GM23338 (cell line): ENCODE results near the gene NCAPH2. TPM values are rescaled to one million over a fixed set of nuclear protein-coding genes. Genes with fewer than 3 reads are reported as not detected.

ENCODE experiments used
- ATAC-seq: fragments of 200-7000 bp; cut with Tn5 transposase; 3 replicates; pipeline ENCODE4 v1.9.1; 2020
- DNase-seq: peaks from one replicate; pipeline ENCODE4 v3.0.0-alpha.2; 2015; ENCODE audit warnings: low spot score
- H2AFZ ChIP-seq: fragments of 200-600 bp; sonication (generic); 2 replicates; pipeline ENCODE4 v1.8.0; 2016; ENCODE audit warnings: antibody characterized with exemption, mild to moderate bottlenecking, moderate library complexity
- H3F3A ChIP-seq: fragments of 200-600 bp; sonication (generic); replicated peaks from 2 replicates; pipeline ENCODE4 v1.8.0; 2017; ENCODE audit warnings: antibody characterized with exemption, mixed run types, low read depth
- H3K27ac ChIP-seq: fragments of 200-600 bp; sonication (generic); 2 replicates; pipeline ENCODE4 v1.6.1; 2016; ENCODE audit warnings: low read depth
- H3K27me3 ChIP-seq: fragments of 200-600 bp; sonication (generic); 2 replicates; pipeline ENCODE4 v1.8.0; 2016; ENCODE audit warnings: mild to moderate bottlenecking, mixed run types, moderate library complexity; ENCODE audit not compliant: insufficient read depth
- H3K36me3 ChIP-seq: fragments of 200-600 bp; sonication (generic); 2 replicates; pipeline ENCODE4 v1.8.0; 2016; ENCODE audit warnings: mild to moderate bottlenecking; ENCODE audit not compliant: insufficient read depth
- H3K4me1 ChIP-seq: fragments of 200-600 bp; sonication (generic); 2 replicates; pipeline ENCODE4 v1.8.0; 2016; ENCODE audit warnings: mild to moderate bottlenecking, moderate library complexity; ENCODE audit not compliant: insufficient read depth
- H3K4me2 ChIP-seq: fragments of 200-600 bp; sonication (generic); 2 replicates; pipeline ENCODE4 v1.7.1; 2017; ENCODE audit warnings: mixed run types
- H3K4me3 ChIP-seq: fragments of 200-600 bp; sonication (generic); 2 replicates; pipeline ENCODE4 v1.6.1; 2016; ENCODE audit warnings: mixed run types
- H3K79me2 ChIP-seq: fragments of 200-600 bp; sonication (generic); replicated peaks from 2 replicates; pipeline ENCODE4 v1.8.0; 2017; ENCODE audit warnings: mild to moderate bottlenecking; ENCODE audit not compliant: insufficient read depth
- H3K9me2 ChIP-seq: fragments of 200-600 bp; sonication (generic); 2 replicates; pipeline ENCODE4 v1.8.0; 2017; ENCODE audit not compliant: insufficient read depth
- H4K20me1 ChIP-seq: fragments of 200-600 bp; sonication (generic); replicated peaks from 2 replicates; pipeline ENCODE4 v1.8.0; 2017; ENCODE audit warnings: mild to moderate bottlenecking; ENCODE audit not compliant: insufficient read depth
- H3K27ac Mint-ChIP-seq: 2 replicates; pipeline ENCODE4 v1.8.0; 2020; ENCODE audit warnings: inconsistent platforms, mild to moderate bottlenecking, moderate library complexity, mixed read lengths
- H3K27me3 Mint-ChIP-seq: 3 replicates; pipeline ENCODE4 v1.8.0; 2022; ENCODE audit warnings: low read depth, mild to moderate bottlenecking, moderate library complexity, mixed read lengths, inconsistent platforms; ENCODE audit not compliant: insufficient read depth, poor library complexity
- H3K36me3 Mint-ChIP-seq: 3 replicates; pipeline ENCODE4 v1.8.0; 2021; ENCODE audit warnings: low read depth, mild to moderate bottlenecking, inconsistent platforms, moderate library complexity, mixed read lengths
- H3K4me1 Mint-ChIP-seq: 3 replicates; pipeline ENCODE4 v1.8.0; 2020; ENCODE audit warnings: mild to moderate bottlenecking, inconsistent platforms, mixed read lengths
- H3K4me3 Mint-ChIP-seq: 3 replicates; pipeline ENCODE4 v1.8.0; 2021; ENCODE audit warnings: moderate library complexity, mild to moderate bottlenecking, inconsistent platforms, mixed read lengths
- H3K9me3 Mint-ChIP-seq: 3 replicates; pipeline ENCODE4 v1.8.0; 2020; ENCODE audit warnings: moderate library complexity, mild to moderate bottlenecking, inconsistent platforms, mixed read lengths
- CREB1 ChIP-seq: fragments of 250-450 bp; sonication (Bioruptor Pico); IDR thresholded peaks from 2 replicates; pipeline ENCODE4 v1.5.0; 2020; ENCODE audit warnings: low read depth, mild to moderate bottlenecking, moderate library complexity
- EZH2 ChIP-seq: fragments of 200-600 bp; sonication (generic); IDR thresholded peaks from one replicate; pipeline ENCODE4 v1.8.0; 2017; ENCODE audit warnings: antibody characterized with exemption, mild to moderate bottlenecking, low read depth; ENCODE audit not compliant: unreplicated experiment
- EZH2phosphoT487 ChIP-seq: fragments of 200-600 bp; sonication (generic); IDR thresholded peaks from one replicate; pipeline ENCODE4 v1.8.1; 2018; ENCODE audit warnings: antibody characterized with exemption; ENCODE audit not compliant: unreplicated experiment
- JUNB ChIP-seq: IDR thresholded peaks from one replicate; pipeline ENCODE4 v1.6.1; 2016; ENCODE audit warnings: antibody characterized with exemption; ENCODE audit not compliant: unreplicated experiment
- NANOG ChIP-seq: IDR thresholded peaks from 2 replicates; pipeline ENCODE4 v1.6.1; 2016; ENCODE audit warnings: antibody characterized with exemption, borderline replicate concordance
- POLR2AphosphoS5 ChIP-seq: IDR thresholded peaks from 2 replicates; pipeline ENCODE4 v1.6.1; 2016; ENCODE audit warnings: antibody characterized with exemption, low read depth
- STAT1 ChIP-seq: IDR thresholded peaks from one replicate; pipeline ENCODE4 v1.6.1; 2016; ENCODE audit warnings: antibody characterized with exemption; ENCODE audit not compliant: unreplicated experiment
- ZNF114 ChIP-seq: fragments of 250-450 bp; sonication (Bioruptor Pico); IDR thresholded peaks from 2 replicates; pipeline ENCODE4 v1.5.0; 2020; ENCODE audit warnings: mild to moderate bottlenecking, moderate library complexity
- ZNF331 ChIP-seq: fragments of 250-450 bp; sonication (Bioruptor Pico); IDR thresholded peaks from 2 replicates; pipeline ENCODE4 v1.5.0; 2020; ENCODE audit warnings: low read depth, mild to moderate bottlenecking, moderate library complexity
- polyA plus RNA-seq: library from polyadenylated mRNA; unstranded; fragments of >200 nt; fragmentation: Nextera tagmentation; extraction: Ambion mirVana; gene quantifications from 2 replicates; pipeline ENCODE4 v1.2.1, GENCODE V29; 2016
- total RNA-seq: library from RNA; depleted of rRNA; stranded (reverse); fragments of >200 nt; shearing (Covaris generic); gene quantifications from 2 replicates; pipeline ENCODE4 v1.2.3, GENCODE V29; 2014
- TF ChIP-seq, protein P1 (sequence below): fragments of 250-450 bp; sonication (Bioruptor Pico); IDR thresholded peaks from 2 replicates; pipeline ENCODE4 v1.5.0; 2020; ENCODE audit warnings: mild to moderate bottlenecking, moderate library complexity
- TF ChIP-seq, protein P2 (sequence below), 2 experiments: fragments of 200-600 bp in 1 of 2; sonication (generic) in 1 of 2; conservative IDR thresholded peaks; 2 replicates each; pipeline versions ENCODE4 v1.5.1 to v1.6.1; 2016 to 2017; ENCODE audit warnings: antibody characterized with exemption in 2 of 2, low read depth in 2 of 2, mild to moderate bottlenecking in 2 of 2, moderate library complexity in 1 of 2
- TF ChIP-seq, protein P3 (sequence below): IDR thresholded peaks from 2 replicates; pipeline ENCODE4 v1.6.1; 2016; ENCODE audit warnings: antibody characterized with exemption
- TF ChIP-seq, protein P4 (sequence below): IDR thresholded peaks from one replicate; pipeline ENCODE4 v1.6.1; 2018; ENCODE audit warnings: antibody characterized with exemption; ENCODE audit not compliant: unreplicated experiment

Gene NCAPH2
- total and polyA plus RNA-seq, 2 experiments from 2014 or later = 52.2 to 76.1 TPM

DNA sequence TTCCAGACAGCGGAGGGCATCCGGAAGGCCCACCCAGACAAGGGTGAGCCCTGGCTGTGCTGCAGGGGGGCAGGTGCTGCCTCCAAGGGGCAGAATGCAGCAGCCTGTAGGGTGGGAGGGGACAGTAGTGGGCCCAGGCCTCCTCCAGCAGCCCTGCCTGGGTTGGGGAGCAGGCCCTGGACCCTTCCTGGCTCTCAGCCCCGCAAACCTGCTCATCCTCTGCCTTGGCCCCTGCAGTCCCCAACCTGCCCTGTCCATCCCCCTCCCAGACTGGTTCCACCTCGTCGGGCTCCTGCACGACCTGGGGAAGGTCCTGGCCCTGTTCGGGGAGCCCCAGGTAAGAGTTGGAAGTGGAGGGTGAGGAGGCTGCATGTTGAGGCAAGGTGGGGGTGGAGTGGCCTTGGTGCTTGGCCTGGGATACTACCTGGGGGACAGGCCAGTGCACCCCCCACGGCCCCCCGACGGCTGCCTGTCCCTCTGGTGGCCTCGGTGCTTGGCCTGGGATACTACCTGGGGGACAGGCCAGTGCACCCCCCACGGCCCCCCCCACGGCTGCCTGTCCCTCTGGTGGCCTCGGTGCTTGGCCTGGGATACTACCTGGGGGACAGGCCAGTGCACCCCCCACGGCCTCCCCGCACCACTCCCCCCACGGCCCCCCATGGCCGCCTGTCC, 19.9 kb upstream of the NCAPH2 start:
- H3K9me3 Mint-ChIP-seq = no peaks in the 10 kb centered on the region
- peaks cover 3% of the 10 kb centered on the region; the same call in 1 of the 3 replicates for H3K4me1 Mint-ChIP-seq
- H2AFZ ChIP-seq = no peak overlapping the region
- H3K27me3 ChIP-seq = no peaks in the 10 kb centered on the region
- H3K4me1 ChIP-seq = no peaks in the 10 kb centered on the region
- H3K27me3 Mint-ChIP-seq = peaks cover 9% of the 10 kb centered on the region
- H3K36me3 Mint-ChIP-seq = 0 out of 3 replicates have a peak, but pooled peaks cover under 1% of the 10 kb centered on the region
- no peaks in the 10 kb centered on the region for H3F3A ChIP-seq
- no peak for DNase-seq
- H4K20me1 ChIP-seq = no peaks in the 10 kb centered on the region
- no peak overlapping the region for H3K4me2 ChIP-seq
- no peak overlapping the region for H3K4me3 Mint-ChIP-seq
- no peaks in the 10 kb centered on the region for H3K36me3 ChIP-seq
- H3K9me2 ChIP-seq = no peaks in the 10 kb centered on the region
- no peaks in the 10 kb centered on the region for H3K79me2 ChIP-seq
- H3K4me3 ChIP-seq = no peak overlapping the region
- H3K27ac Mint-ChIP-seq = no peak overlapping the region
- no peak for ATAC-seq
- H3K27ac ChIP-seq = no peak overlapping the region
- TF ChIP-seq POLR2AphosphoS5 (no peak), EZH2 (no peak), STAT1 (no peak), ZNF114 (CRISPR knock-in tag) (no peak), JUNB (no peak), CREB1 (CRISPR knock-in tag) (no peak), ZNF331 (CRISPR knock-in tag) (no peak), NANOG (no peak), EZH2phosphoT487 (no peak)
- TF ChIP-seq, protein P1, sequence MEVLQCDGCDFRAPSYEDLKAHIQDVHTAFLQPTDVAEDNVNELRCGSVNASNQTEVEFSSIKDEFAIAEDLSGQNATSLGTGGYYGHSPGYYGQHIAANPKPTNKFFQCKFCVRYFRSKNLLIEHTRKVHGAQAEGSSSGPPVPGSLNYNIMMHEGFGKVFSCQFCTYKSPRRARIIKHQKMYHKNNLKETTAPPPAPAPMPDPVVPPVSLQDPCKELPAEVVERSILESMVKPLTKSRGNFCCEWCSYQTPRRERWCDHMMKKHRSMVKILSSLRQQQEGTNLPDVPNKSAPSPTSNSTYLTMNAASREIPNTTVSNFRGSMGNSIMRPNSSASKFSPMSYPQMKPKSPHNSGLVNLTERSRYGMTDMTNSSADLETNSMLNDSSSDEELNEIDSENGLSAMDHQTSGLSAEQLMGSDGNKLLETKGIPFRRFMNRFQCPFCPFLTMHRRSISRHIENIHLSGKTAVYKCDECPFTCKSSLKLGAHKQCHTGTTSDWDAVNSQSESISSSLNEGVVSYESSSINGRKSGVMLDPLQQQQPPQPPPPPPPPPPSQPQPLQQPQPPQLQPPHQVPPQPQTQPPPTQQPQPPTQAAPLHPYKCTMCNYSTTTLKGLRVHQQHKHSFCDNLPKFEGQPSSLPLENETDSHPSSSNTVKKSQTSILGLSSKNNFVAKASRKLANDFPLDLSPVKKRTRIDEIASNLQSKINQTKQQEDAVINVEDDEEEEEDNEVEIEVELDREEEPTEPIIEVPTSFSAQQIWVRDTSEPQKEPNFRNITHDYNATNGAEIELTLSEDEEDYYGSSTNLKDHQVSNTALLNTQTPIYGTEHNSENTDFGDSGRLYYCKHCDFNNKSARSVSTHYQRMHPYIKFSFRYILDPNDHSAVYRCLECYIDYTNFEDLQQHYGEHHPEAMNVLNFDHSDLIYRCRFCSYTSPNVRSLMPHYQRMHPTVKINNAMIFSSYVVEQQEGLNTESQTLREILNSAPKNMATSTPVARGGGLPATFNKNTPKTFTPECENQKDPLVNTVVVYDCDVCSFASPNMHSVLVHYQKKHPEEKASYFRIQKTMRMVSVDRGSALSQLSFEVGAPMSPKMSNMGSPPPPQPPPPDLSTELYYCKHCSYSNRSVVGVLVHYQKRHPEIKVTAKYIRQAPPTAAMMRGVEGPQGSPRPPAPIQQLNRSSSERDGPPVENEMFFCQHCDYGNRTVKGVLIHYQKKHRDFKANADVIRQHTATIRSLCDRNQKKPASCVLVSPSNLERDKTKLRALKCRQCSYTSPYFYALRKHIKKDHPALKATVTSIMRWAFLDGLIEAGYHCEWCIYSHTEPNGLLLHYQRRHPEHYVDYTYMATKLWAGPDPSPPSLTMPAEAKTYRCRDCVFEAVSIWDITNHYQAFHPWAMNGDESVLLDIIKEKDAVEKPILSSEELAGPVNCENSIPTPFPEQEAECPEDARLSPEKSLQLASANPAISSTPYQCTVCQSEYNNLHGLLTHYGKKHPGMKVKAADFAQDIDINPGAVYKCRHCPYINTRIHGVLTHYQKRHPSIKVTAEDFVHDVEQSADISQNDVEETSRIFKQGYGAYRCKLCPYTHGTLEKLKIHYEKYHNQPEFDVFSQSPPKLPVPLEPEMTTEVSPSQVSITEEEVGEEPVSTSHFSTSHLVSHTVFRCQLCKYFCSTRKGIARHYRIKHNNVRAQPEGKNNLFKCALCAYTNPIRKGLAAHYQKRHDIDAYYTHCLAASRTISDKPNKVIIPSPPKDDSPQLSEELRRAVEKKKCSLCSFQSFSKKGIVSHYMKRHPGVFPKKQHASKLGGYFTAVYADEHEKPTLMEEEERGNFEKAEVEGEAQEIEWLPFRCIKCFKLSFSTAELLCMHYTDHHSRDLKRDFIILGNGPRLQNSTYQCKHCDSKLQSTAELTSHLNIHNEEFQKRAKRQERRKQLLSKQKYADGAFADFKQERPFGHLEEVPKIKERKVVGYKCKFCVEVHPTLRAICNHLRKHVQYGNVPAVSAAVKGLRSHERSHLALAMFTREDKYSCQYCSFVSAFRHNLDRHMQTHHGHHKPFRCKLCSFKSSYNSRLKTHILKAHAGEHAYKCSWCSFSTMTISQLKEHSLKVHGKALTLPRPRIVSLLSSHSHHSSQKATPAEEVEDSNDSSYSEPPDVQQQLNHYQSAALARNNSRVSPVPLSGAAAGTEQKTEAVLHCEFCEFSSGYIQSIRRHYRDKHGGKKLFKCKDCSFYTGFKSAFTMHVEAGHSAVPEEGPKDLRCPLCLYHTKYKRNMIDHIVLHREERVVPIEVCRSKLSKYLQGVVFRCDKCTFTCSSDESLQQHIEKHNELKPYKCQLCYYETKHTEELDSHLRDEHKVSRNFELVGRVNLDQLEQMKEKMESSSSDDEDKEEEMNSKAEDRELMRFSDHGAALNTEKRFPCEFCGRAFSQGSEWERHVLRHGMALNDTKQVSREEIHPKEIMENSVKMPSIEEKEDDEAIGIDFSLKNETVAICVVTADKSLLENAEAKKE (CRISPR knock-in tag) = no peak
- TF ChIP-seq, protein P2, sequence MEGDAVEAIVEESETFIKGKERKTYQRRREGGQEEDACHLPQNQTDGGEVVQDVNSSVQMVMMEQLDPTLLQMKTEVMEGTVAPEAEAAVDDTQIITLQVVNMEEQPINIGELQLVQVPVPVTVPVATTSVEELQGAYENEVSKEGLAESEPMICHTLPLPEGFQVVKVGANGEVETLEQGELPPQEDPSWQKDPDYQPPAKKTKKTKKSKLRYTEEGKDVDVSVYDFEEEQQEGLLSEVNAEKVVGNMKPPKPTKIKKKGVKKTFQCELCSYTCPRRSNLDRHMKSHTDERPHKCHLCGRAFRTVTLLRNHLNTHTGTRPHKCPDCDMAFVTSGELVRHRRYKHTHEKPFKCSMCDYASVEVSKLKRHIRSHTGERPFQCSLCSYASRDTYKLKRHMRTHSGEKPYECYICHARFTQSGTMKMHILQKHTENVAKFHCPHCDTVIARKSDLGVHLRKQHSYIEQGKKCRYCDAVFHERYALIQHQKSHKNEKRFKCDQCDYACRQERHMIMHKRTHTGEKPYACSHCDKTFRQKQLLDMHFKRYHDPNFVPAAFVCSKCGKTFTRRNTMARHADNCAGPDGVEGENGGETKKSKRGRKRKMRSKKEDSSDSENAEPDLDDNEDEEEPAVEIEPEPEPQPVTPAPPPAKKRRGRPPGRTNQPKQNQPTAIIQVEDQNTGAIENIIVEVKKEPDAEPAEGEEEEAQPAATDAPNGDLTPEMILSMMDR (conservative IDR thresholded peaks at IDR 0.05; ENCODE audit: low read depth in 2 of 2) = no peak
- TF ChIP-seq, protein P3, sequence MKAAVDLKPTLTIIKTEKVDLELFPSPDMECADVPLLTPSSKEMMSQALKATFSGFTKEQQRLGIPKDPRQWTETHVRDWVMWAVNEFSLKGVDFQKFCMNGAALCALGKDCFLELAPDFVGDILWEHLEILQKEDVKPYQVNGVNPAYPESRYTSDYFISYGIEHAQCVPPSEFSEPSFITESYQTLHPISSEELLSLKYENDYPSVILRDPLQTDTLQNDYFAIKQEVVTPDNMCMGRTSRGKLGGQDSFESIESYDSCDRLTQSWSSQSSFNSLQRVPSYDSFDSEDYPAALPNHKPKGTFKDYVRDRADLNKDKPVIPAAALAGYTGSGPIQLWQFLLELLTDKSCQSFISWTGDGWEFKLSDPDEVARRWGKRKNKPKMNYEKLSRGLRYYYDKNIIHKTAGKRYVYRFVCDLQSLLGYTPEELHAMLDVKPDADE = no peak
- TF ChIP-seq, protein P4, sequence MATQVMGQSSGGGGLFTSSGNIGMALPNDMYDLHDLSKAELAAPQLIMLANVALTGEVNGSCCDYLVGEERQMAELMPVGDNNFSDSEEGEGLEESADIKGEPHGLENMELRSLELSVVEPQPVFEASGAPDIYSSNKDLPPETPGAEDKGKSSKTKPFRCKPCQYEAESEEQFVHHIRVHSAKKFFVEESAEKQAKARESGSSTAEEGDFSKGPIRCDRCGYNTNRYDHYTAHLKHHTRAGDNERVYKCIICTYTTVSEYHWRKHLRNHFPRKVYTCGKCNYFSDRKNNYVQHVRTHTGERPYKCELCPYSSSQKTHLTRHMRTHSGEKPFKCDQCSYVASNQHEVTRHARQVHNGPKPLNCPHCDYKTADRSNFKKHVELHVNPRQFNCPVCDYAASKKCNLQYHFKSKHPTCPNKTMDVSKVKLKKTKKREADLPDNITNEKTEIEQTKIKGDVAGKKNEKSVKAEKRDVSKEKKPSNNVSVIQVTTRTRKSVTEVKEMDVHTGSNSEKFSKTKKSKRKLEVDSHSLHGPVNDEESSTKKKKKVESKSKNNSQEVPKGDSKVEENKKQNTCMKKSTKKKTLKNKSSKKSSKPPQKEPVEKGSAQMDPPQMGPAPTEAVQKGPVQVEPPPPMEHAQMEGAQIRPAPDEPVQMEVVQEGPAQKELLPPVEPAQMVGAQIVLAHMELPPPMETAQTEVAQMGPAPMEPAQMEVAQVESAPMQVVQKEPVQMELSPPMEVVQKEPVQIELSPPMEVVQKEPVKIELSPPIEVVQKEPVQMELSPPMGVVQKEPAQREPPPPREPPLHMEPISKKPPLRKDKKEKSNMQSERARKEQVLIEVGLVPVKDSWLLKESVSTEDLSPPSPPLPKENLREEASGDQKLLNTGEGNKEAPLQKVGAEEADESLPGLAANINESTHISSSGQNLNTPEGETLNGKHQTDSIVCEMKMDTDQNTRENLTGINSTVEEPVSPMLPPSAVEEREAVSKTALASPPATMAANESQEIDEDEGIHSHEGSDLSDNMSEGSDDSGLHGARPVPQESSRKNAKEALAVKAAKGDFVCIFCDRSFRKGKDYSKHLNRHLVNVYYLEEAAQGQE = no peak
